Fibroblast of lung (primary cell): Measurements from ENCODE around the gene HTR2A. TPM values are rescaled to one million over a fixed set of nuclear protein-coding genes. Genes with fewer than 3 reads are reported as not detected.

ENCODE experiments used
- DNase-seq, 2 donors: peaks; one replicate each; pipeline versions ENCODE4 v3.0.0 to v3.0.0-alpha.2; 2010; ENCODE audit warnings: low read depth in 2 of 2
- H2AFZ ChIP-seq: 2 replicates; pipeline ENCODE4 v1.5.1; 2012; ENCODE audit warnings: low read length, control low read depth, inconsistent platforms
- H3K27ac ChIP-seq: 2 replicates; pipeline ENCODE4 v1.5.1; 2011; ENCODE audit warnings: low read length, control low read depth; ENCODE audit not compliant: insufficient read depth
- H3K27me3 ChIP-seq: 2 replicates; pipeline ENCODE4 v1.5.1; 2011; ENCODE audit warnings: mild to moderate bottlenecking, low read length; ENCODE audit not compliant: control insufficient read depth, insufficient read depth
- H3K36me3 ChIP-seq: 2 replicates; pipeline ENCODE4 v1.5.1; 2011; ENCODE audit warnings: low read length; ENCODE audit not compliant: control insufficient read depth, insufficient read depth
- H3K4me1 ChIP-seq: 2 replicates; pipeline ENCODE4 v1.5.1; 2011; ENCODE audit warnings: low read length; ENCODE audit not compliant: control insufficient read depth, insufficient read depth; ENCODE audit errors: extremely low read depth
- H3K4me2 ChIP-seq: 2 replicates; pipeline ENCODE4 v1.5.1; 2011; ENCODE audit warnings: low read length, control low read depth; ENCODE audit not compliant: insufficient read depth; ENCODE audit errors: extremely low read depth
- H3K4me3 ChIP-seq, 4 experiments: fragments of 200-600 bp in 1 of 4; sonication (generic) in 1 of 4; replicated peaks in 1 of 4; 2 replicates each; pipeline ENCODE4 v1.5.1; 2011 to 2016; ENCODE audit warnings: low read length in 4 of 4, low read depth in 3 of 4, mild to moderate bottlenecking in 3 of 4, control low read depth in 2 of 4, inconsistent platforms in 1 of 4, mixed read lengths in 1 of 4; ENCODE audit not compliant: insufficient read depth in 1 of 4; ENCODE audit errors: control extremely low read depth in 1 of 4
- H3K79me2 ChIP-seq: 2 replicates; pipeline ENCODE4 v1.5.1; 2012; ENCODE audit warnings: mild to moderate bottlenecking, low read length, inconsistent platforms; ENCODE audit not compliant: control insufficient read depth, insufficient read depth
- H3K9ac ChIP-seq: 2 replicates; pipeline ENCODE4 v1.5.1; 2011; ENCODE audit warnings: mild to moderate bottlenecking, low read length, control low read depth; ENCODE audit not compliant: insufficient read depth
- H3K9me3 ChIP-seq: 2 replicates; pipeline ENCODE4 v1.5.1; 2012; ENCODE audit warnings: low read depth, low read length; ENCODE audit not compliant: control insufficient read depth, insufficient read depth
- H4K20me1 ChIP-seq: 2 replicates; pipeline ENCODE4 v1.5.1; 2011; ENCODE audit warnings: low read length; ENCODE audit not compliant: control insufficient read depth, insufficient read depth; ENCODE audit errors: extremely low read depth
- CTCF ChIP-seq, 2 donors: IDR thresholded peaks in 1 of 2; conservative IDR thresholded peaks in 1 of 2; 1 replicate in 1 of 2; 2 replicates in 1 of 2; pipeline ENCODE4 v1.5.1; 2011 to 2012; ENCODE audit warnings: low read length in 2 of 2, control low read depth in 1 of 2, inconsistent platforms in 1 of 2, low read depth in 1 of 2, mild to moderate bottlenecking in 1 of 2
- EZH2 ChIP-seq: IDR thresholded peaks from 2 replicates; pipeline ENCODE4 v1.5.1; 2012; ENCODE audit warnings: low read length, control low read depth, mild to moderate bottlenecking; ENCODE audit errors: missing control alignments
- polyA plus RNA-seq, 2 donors: library from polyadenylated mRNA; depleted of rRNA in 1 of 2; stranded (reverse) in 1 of 2; unstranded in 1 of 2; fragments of >200 nt; gene quantifications; 2 replicates each; pipeline ENCODE4 v1.2.1, GENCODE V29; 2011 to 2012; ENCODE audit warnings: missing spikeins in 1 of 2
- total RNA-seq: library from RNA; depleted of rRNA; stranded (reverse); fragments of >200 nt; gene quantifications from 2 replicates; pipeline ENCODE4 v1.2.1, GENCODE V29; 2014

Gene HTR2A
- total and polyA plus RNA-seq, 2 donors (not counting 1 experiment from before 2014, with no cell fraction given): 0.01 to 0.33 TPM

- H3K27me3 ChIP-seq: no peaks in the 10 kb centered on the region
- no peaks in the 10 kb centered on the region for H3K36me3 ChIP-seq
- TF ChIP-seq CTCF (conservative IDR thresholded peaks at IDR 0.05 in 1 of 2, IDR thresholded peaks at IDR 0.05 in 1 of 2; ENCODE audit: low read depth in 1 of 2, low read length in 2 of 2) (no peak), EZH2 (no peak)
- H3K4me1 ChIP-seq: no peaks in the 10 kb centered on the region
- DNase-seq: no peak
- H3K9ac ChIP-seq: no peak overlapping the region
- no peaks in the 10 kb centered on the region for H4K20me1 ChIP-seq
- H3K27ac ChIP-seq: no peak overlapping the region
- no peak overlapping the region for H2AFZ ChIP-seq
- no peaks in the 10 kb centered on the region for H3K79me2 ChIP-seq
- H3K9me3 ChIP-seq: no peaks in the 10 kb centered on the region
- H3K4me2 ChIP-seq: no peak overlapping the region
- H3K4me3 ChIP-seq: no peak overlapping the region
These were observed 9.6 kb upstream of the HTR2A start for GRCh38 chr13:46906405-46906804.

DNA sequence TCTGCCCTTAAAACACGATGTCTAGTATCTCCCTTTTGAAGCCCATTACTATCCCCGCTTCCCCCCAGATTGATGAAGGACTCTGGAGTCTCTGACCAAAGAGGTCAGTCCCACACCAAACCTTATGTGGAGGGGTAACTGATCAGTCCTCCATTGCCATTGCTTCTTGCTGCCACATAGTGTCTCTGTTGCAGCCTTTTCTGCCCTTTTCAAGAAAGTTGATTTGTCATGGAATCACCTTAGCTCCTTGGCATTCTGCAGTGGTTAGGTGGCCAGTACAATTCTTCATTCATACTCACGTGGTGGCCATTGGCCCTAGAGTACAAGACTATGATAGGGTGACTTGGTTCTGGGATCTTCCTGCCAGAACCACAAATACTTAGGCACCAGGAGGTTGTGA is 8.4 kb upstream of the HTR2A start:
- Histone ChIP-seq H3K27me3 (no peaks in the 10 kb centered on the region), H3K4me1 (no peaks in the 10 kb centered on the region), H4K20me1 (no peaks in the 10 kb centered on the region), H3K4me3 (no peak overlapping the region), H3K79me2 (no peaks in the 10 kb centered on the region), H3K36me3 (no peaks in the 10 kb centered on the region), H3K9me3 (no peaks in the 10 kb centered on the region), H3K9ac (no peak overlapping the region), H3K27ac (no peak overlapping the region), H2AFZ (no peak overlapping the region), H3K4me2 (no peak overlapping the region)
- peak; percentile 27 to 46 for TF ChIP-seq CTCF (conservative IDR thresholded peaks at IDR 0.05 in 1 of 2, IDR thresholded peaks at IDR 0.05 in 1 of 2; ENCODE audit: low read depth in 1 of 2, low read length in 2 of 2)
- TF ChIP-seq EZH2: no peak
- peak in 1 of 2 donors; percentile 41 for DNase-seq

GRCh38 chr13:46903748-46904147 is 6.9 kb upstream of the HTR2A start:
- Histone ChIP-seq H3K4me2 (no peak overlapping the region), H3K9ac (no peak overlapping the region), H3K4me3 (no peak overlapping the region), H3K9me3 (no peaks in the 10 kb centered on the region), H3K36me3 (no peaks in the 10 kb centered on the region), H3K79me2 (no peaks in the 10 kb centered on the region), H3K27ac (no peak overlapping the region), H3K27me3 (no peaks in the 10 kb centered on the region), H4K20me1 (no peaks in the 10 kb centered on the region), H2AFZ (no peak overlapping the region), H3K4me1 (no peaks in the 10 kb centered on the region)
- no peak for TF ChIP-seq EZH2
- TF ChIP-seq CTCF (conservative IDR thresholded peaks at IDR 0.05 in 1 of 2, IDR thresholded peaks at IDR 0.05 in 1 of 2; ENCODE audit: low read depth in 1 of 2, low read length in 2 of 2): no peak
- peak in 1 of 2 donors; percentile 60 for DNase-seq
